HG02798 (cell line): ENCODE results near the gene KCTD2.
"Not testable (repeated sequence)": the region's sequence is repeated elsewhere in the genome, so short reads cannot be mapped to it uniquely, and the experiment has no call there.

ENCODE experiments used
- ATAC-seq: cut with Tn5 transposase; IDR thresholded peaks from one replicate; pipeline ENCODE4 v1.9.1; 2021; ENCODE audit warnings: mild to moderate bottlenecking; ENCODE audit not compliant: unreplicated experiment, poor library complexity

Gene KCTD2

GRCh38 chr17:75048249-75048878 lies 1.3 kb downstream of the KCTD2 start:
- ATAC-seq = no peak

- no peak for ATAC-seq
Measured at GRCh38 chr17:75049057-75049456, 2.0 kb downstream of the KCTD2 start.

GRCh38 chr17:75049706-75050105 lies 2.7 kb downstream of the KCTD2 start:
- no peak for ATAC-seq

- ATAC-seq = no peak
Measured at GRCh38 chr17:75051941-75052340, 4.9 kb downstream of the KCTD2 start.

GRCh38 chr17:75059369-75060345 lies 12.6 kb downstream of the KCTD2 start:
- no peak for ATAC-seq

- no peak for ATAC-seq
Measured at GRCh38 chr17:75060434-75061054, 13.5 kb downstream of the KCTD2 start.

GRCh38 chr17:75061055-75061438 lies 14.0 kb downstream of the KCTD2 start:
- no peak for ATAC-seq

- no peak for ATAC-seq
Measured at GRCh38 chr17:75061618-75062017, 14.6 kb downstream of the KCTD2 start.

GRCh38 chr17:75063201-75063600 lies 16.2 kb downstream of the KCTD2 start:
- no peak for ATAC-seq

GRCh38 chr17:75063626-75064025 lies 16.6 kb downstream of the KCTD2 start:
- no peak for ATAC-seq

GRCh38 chr17:75064040-75064439 lies 17.0 kb downstream of the KCTD2 start:
- no peak for ATAC-seq

GRCh38 chr17:75064460-75064859 lies 17.4 kb downstream of the KCTD2 start:
- ATAC-seq = no peak

GRCh38 chr17:75064867-75065561 lies 18.0 kb downstream of the KCTD2 start:
- ATAC-seq = no peak

- ATAC-seq = no peak
Measured at GRCh38 chr17:75065562-75066151, 18.6 kb downstream of the KCTD2 start.

- ATAC-seq = no peak
Measured at GRCh38 chr17:75067856-75068255, 20.8 kb downstream of the KCTD2 start.

- no peak for ATAC-seq
Measured at GRCh38 chr17:75068750-75069149, 21.7 kb downstream of the KCTD2 start.

GRCh38 chr17:75069783-75070182 lies 22.8 kb downstream of the KCTD2 start:
- ATAC-seq = no peak

GRCh38 chr17:75071478-75072271 lies 24.6 kb downstream of the KCTD2 start:
- not testable (repeated sequence) for ATAC-seq

GRCh38 chr17:75072909-75073308 lies 25.9 kb downstream of the KCTD2 start:
- ATAC-seq = not testable (repeated sequence)
